GM12801 (cell line): Measurements from ENCODE around the gene FAM120A.

Source experiments
- CTCF ChIP-seq: IDR thresholded peaks from one replicate; pipeline ENCODE4 v1.5.1; 2011; ENCODE audit warnings: control low read depth; ENCODE audit not compliant: insufficient read length; ENCODE audit errors: extremely low read depth

Gene FAM120A

GRCh38 chr9:93531374-93531773 is 79.9 kb downstream of the FAM120A start:
- TF ChIP-seq CTCF: no peak

GRCh38 chr9:93532141-93532540 is 80.7 kb downstream of the FAM120A start:
- TF ChIP-seq CTCF: no peak

- TF ChIP-seq CTCF: no peak
Observed at GRCh38 chr9:93533863-93534262, 82.4 kb downstream of the FAM120A start.

GRCh38 chr9:93536167-93536566 is 84.7 kb downstream of the FAM120A start:
- no peak for TF ChIP-seq CTCF

GRCh38 chr9:93536874-93537273 is 85.4 kb downstream of the FAM120A start:
- no peak for TF ChIP-seq CTCF

- TF ChIP-seq CTCF: no peak
Observed at GRCh38 chr9:93540305-93540704, 88.8 kb downstream of the FAM120A start.

- no peak for TF ChIP-seq CTCF
Observed at GRCh38 chr9:93541005-93541404, 89.5 kb downstream of the FAM120A start.
